ENCODE results near the gene DNAAF2. TPM values are rescaled to one million over a fixed set of nuclear protein-coding genes. Genes with fewer than 3 reads are reported as not detected.
A peak's percentile ranks its signal among the peaks of the same experiment; 100 is the strongest.

Gene DNAAF2
- total and polyA plus RNA-seq, 2 of the 13 experiments (the other 11 are each of a cell fraction or from before 2014, with no cell fraction given), result 6.1 to 13.6 TPM

GRCh38 chr14:49589387-49589786, 45.7 kb downstream of the DNAAF2 start (continued):
- TF ChIP-seq NFAT5 (CRISPR knock-in tag; IDR thresholded peaks at IDR 0.05), result no peak
- no peak for TF ChIP-seq ZSCAN21 (CRISPR knock-in tag; IDR thresholded peaks at IDR 0.05; ENCODE audit: borderline replicate concordance)

GRCh38 chr14:49586673-49587460, 48.2 kb downstream of the DNAAF2 start:
- Histone ChIP-seq H3K27ac (ENCODE audit: extremely low read length, insufficient read depth, low read length) (peak overlapping the region; percentile 49), H3K4me1 (ENCODE audit: insufficient read depth, low read length) (peaks cover 45% of the 10 kb centered on the region), H2AFZ (ENCODE audit: low read length) (no peak overlapping the region), H3K9ac (ENCODE audit: insufficient read depth, low read depth, low read length) (no peak overlapping the region), H3K36me3 (replicated peaks in 1 of 2; ENCODE audit: control insufficient read depth in 1 of 2, insufficient read depth in 2 of 2, low read length in 2 of 2) (peaks cover 4 to 18% of the 10 kb centered on the region in 2 experiments; a peak in 4 of 5 replicates), H3K4me2 (ENCODE audit: low read depth, low read length) (peak overlapping the region; percentile 62), H4K20me1 (ENCODE audit: insufficient read depth, low read length) (peaks cover 41% of the 10 kb centered on the region), H3K4me3 (replicated peaks in 1 of 3; ENCODE audit: insufficient read depth in 1 of 3, low read depth in 2 of 3, low read length in 3 of 3) (peak overlapping the region; percentile 20 to 37 (median 35); a peak in 3 of 6 replicates), H3K27me3 (ENCODE audit: control insufficient read depth in 1 of 2, insufficient read depth in 2 of 2, low read length in 2 of 2) (no peaks in the 10 kb centered on the region; a peak in 1 of 5 replicates), H3K79me2 (ENCODE audit: insufficient read depth, low read length) (peaks cover 42% of the 10 kb centered on the region), H3K9me3 (ENCODE audit: low read length) (no peaks in the 10 kb centered on the region)
- CTCF ChIA-PET (ENCODE audit: low intra/inter-chr PET ratio, low total read pairs), result interaction anchor here (1.0 to 2.2 kb wide), 3 partner anchors 9 to 46 kb away, joined by 4 to 10 read pairs (median 6); no protein-coding TSS in a partner anchor
- peak; percentile 52 for DNase-seq (ENCODE audit: low spot score)
- POLR2A ChIA-PET, result interaction anchor here (0.5 to 5.8 kb wide), 17 partner anchors 9 to 275 kb away, joined by 3 to 97 read pairs (median 4); partner anchors contain the start of genes KLHDC2, LRR1, MGAT2 and POLE2
- under 1% methylated on average over 9 of the region's 21 CpGs for WGBS (ENCODE audit: low lambda C conversion rate)
- intact Hi-C loops (cut with micrococcal nuclease; ENCODE audit: unreplicated experiment) (loop anchor here (1.0 to 2.0 kb wide), 2 partner anchors 7 to 34 kb away; partner anchors contain the start of genes MGAT2 and RPL36AL), in situ Hi-C loops (cut with HindIII; ENCODE audit: extremely low pct_ligation_motif_present, low pct_unique_long_range_greater_than_20kb) (no loop called here)
- BruUV-seq (replicated peaks), result no TSS peak
- peak; percentile 66 for FAIRE-seq
- ATAC-seq, result peak; percentile 13
- TF ChIP-seq ZNF256 (CRISPR knock-in tag; conservative IDR thresholded peaks at IDR 0.05), result no peak
- no peak for TF ChIP-seq ZNF616 (CRISPR knock-in tag; IDR thresholded peaks at IDR 0.05; ENCODE audit: low read depth)
- no peak for TF ChIP-seq SYNCRIP (IDR thresholded peaks at IDR 0.05; ENCODE audit: insufficient read depth, low read depth, low read length)
- peak; percentile 68; the same call in 1 of the 2 replicates for TF ChIP-seq CHD4 (IDR thresholded peaks at IDR 0.05; ENCODE audit: borderline replicate concordance, low read length)
- TF ChIP-seq RAD21 (CRISPR knock-in tag; IDR thresholded peaks at IDR 0.05), result no peak; the same call in 1 of the 2 replicates
- no peak for TF ChIP-seq PATZ1 (CRISPR knock-in tag; IDR thresholded peaks at IDR 0.05)
- TF ChIP-seq ELK4 (CRISPR knock-in tag; IDR thresholded peaks at IDR 0.05; ENCODE audit: borderline replicate concordance), result no peak
- 0 out of 2 replicates have a peak, but pooled peaks have one; percentile 33 for TF ChIP-seq FOXJ3 (CRISPR knock-in tag; IDR thresholded peaks at IDR 0.05; ENCODE audit: borderline replicate concordance)
- TF ChIP-seq HNRNPUL1 (IDR thresholded peaks at IDR 0.05; ENCODE audit: low read depth, low read length), result no peak
- no peak for TF ChIP-seq NFATC3 (CRISPR knock-in tag; IDR thresholded peaks at IDR 0.05)
